Mesothelial cell of epicardium (in vitro differentiated cells): ENCODE data around the gene BEST4. TPM values are rescaled to one million over a fixed set of nuclear protein-coding genes. Genes with fewer than 3 reads are reported as not detected.
"Not testable (repeated sequence)": the region's sequence is repeated elsewhere in the genome, so short reads cannot be mapped to it uniquely, and the experiment has no call there.

Experiments
- DNase-seq, 2 experiments: peaks; one replicate each; pipeline ENCODE4 v3.0.0; 2021; ENCODE audit warnings: low spot score in 2 of 2; ENCODE audit not compliant: unreplicated experiment in 2 of 2
- H3K27ac Mint-ChIP-seq: 2 replicates; pipeline ENCODE4 v1.8.0; 2021; ENCODE audit warnings: mixed read lengths
- H3K27me3 Mint-ChIP-seq: 2 replicates; pipeline ENCODE4 v1.8.0; 2021; ENCODE audit warnings: low read depth, mixed read lengths
- H3K36me3 Mint-ChIP-seq: 2 replicates; pipeline ENCODE4 v1.8.0; 2021; ENCODE audit warnings: mixed read lengths
- H3K4me1 Mint-ChIP-seq: 2 replicates; pipeline ENCODE4 v1.8.0; 2021; ENCODE audit warnings: mixed read lengths
- H3K4me3 Mint-ChIP-seq: 2 replicates; pipeline ENCODE4 v1.8.0; 2021; ENCODE audit warnings: mild to moderate bottlenecking, moderate library complexity, mixed read lengths
- H3K9me3 Mint-ChIP-seq: 2 replicates; pipeline ENCODE4 v1.8.0; 2021; ENCODE audit warnings: mixed read lengths
- total RNA-seq: library from RNA; stranded (reverse); gene quantifications from 3 replicates; pipeline ENCODE4 v1.2.1, GENCODE V29; 2021
- TF ChIP-seq, protein P1 (sequence below): fragments of 200-600 bp; sonication (generic); IDR thresholded peaks from one replicate; pipeline ENCODE4 v1.5.0; 2021; ENCODE audit warnings: antibody characterized with exemption; ENCODE audit not compliant: unreplicated experiment

BEST4 gene
- total RNA-seq, 1 donor from 2014 or later = 1.4 TPM

DNA sequence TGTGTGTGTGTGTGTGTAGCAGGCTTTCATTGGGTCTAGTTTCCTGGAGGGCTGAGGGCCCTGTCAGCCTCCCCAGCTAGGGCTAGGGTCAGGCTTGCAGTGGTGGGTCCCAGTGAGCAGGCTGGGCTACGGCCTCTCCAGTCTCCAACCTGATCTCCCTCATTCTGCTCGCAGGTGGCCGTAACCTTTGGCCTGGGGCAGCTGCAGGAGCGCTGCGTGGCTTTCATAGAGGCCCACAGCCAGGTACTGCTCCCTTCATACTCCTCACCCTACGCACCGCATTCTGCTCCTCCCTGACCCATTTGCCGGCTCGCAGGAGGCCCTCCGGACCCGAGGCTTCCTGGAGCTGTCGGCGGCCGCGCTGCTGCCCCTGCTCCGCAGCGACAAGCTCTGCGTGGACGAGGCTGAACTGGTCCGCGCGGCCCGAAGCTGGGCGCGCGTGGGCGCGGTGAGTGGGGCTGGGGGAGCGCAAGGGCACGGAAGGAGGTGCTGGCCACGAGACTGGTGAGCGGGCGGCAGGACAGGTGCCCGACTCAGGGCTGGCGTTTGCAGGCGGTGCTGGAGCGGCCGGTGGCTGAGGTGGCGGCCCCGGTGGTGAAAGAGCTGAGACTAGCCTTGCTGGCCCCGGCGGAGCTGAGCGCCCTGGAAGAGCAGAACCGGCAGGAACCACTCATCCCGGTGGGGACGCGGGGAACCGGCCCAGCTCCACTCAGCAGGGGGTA lies 25.0 kb upstream of the BEST4 start:
- H3K9me3 Mint-ChIP-seq = peaks cover 5% of the 10 kb centered on the region
- no peak for DNase-seq
- no peak overlapping the region for H3K27ac Mint-ChIP-seq
- H3K36me3 Mint-ChIP-seq = peaks cover 15% of the 10 kb centered on the region
- TF ChIP-seq, protein P1, sequence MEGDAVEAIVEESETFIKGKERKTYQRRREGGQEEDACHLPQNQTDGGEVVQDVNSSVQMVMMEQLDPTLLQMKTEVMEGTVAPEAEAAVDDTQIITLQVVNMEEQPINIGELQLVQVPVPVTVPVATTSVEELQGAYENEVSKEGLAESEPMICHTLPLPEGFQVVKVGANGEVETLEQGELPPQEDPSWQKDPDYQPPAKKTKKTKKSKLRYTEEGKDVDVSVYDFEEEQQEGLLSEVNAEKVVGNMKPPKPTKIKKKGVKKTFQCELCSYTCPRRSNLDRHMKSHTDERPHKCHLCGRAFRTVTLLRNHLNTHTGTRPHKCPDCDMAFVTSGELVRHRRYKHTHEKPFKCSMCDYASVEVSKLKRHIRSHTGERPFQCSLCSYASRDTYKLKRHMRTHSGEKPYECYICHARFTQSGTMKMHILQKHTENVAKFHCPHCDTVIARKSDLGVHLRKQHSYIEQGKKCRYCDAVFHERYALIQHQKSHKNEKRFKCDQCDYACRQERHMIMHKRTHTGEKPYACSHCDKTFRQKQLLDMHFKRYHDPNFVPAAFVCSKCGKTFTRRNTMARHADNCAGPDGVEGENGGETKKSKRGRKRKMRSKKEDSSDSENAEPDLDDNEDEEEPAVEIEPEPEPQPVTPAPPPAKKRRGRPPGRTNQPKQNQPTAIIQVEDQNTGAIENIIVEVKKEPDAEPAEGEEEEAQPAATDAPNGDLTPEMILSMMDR = no peak
- peak overlapping the region; percentile 24 for H3K4me3 Mint-ChIP-seq
- peaks cover 44% of the 10 kb centered on the region for H3K4me1 Mint-ChIP-seq
- no peaks in the 10 kb centered on the region for H3K27me3 Mint-ChIP-seq

DNA sequence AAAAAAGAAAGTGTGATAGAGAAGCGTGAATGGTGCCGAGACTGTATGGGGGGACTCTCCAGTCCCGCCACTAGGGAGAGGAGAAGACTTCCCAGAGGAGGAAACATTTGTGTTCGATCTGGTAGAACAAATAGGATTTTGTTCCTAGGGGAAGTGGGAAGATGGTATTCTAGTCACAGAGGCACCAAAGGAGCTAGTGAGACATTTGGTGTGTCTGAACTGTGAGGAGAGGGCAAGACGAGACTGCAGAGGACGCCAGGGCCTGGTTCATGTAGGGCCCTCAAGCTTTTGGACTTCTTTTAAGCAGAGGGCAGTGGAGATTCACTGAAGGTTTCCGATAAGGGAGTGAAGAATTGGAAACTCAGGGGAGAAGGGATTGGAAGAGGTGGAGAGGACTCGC lies 23.3 kb upstream of the BEST4 start:
- Mint-ChIP-seq H3K27me3 (no peaks in the 10 kb centered on the region), H3K36me3 (peaks cover 15% of the 10 kb centered on the region), H3K9me3 (no peaks in the 10 kb centered on the region), H3K27ac (peak overlapping the region; percentile 71), H3K4me3 (no peak overlapping the region), H3K4me1 (peaks cover 52% of the 10 kb centered on the region)
- TF ChIP-seq, protein P1 = no peak
- DNase-seq = no peak

DNA sequence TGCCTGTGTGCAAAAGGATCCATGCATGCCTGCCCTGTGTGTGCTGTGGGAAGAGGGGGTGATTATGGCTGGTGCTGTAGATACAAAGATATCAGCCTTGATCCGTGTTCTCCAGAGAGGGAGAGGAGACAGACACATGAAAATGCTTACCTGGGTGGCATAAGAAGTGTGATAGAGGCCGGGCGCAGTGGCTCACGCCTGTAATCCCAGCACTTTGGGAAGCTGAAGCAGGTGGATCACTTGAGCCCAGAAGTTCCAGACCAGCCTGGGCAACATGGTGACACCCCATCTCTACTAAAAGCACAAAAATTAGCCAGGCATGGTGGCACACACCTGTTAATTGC lies 22.8 kb upstream of the BEST4 start:
- Mint-ChIP-seq H3K4me1 (peaks cover 52% of the 10 kb centered on the region), H3K27ac (peak overlapping the region; percentile 64), H3K36me3 (peaks cover 15% of the 10 kb centered on the region)
- not testable (repeated sequence) for H3K4me3 Mint-ChIP-seq, DNase-seq, H3K9me3 Mint-ChIP-seq, H3K27me3 Mint-ChIP-seq

DNA sequence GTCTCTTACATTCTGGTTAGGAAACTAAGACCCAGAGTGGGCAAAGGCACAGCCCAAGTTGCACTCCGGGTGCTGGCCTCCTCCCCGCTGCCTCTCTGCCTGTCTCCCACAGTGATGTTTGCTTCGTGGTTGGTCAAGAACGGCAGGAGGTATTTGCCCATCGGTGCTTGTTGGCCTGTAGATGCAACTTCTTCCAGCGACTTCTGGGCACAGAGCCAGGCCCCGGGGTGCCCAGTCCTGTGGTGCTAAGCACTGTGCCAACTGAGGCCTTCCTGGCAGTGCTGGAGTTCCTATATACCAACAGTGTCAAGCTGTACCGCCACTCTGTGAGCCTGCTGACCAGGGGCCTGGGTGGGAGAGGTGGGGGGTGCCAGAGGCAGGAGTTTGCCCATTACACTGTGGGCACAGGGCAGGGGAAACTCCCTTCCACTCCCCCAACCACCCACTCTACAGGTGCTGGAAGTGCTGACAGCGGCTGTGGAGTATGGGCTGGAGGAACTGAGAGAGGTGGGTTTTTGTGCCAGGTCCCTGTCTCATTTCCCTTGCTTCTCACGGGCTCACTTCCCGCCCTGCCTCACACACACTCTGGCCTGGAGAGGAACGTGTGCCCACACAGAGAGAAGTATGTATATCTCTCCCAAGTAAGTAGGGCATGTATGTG lies 22.3 kb upstream of the BEST4 start:
- Mint-ChIP-seq H3K4me1 (peaks cover 51% of the 10 kb centered on the region), H3K4me3 (no peak overlapping the region), H3K27me3 (no peaks in the 10 kb centered on the region), H3K36me3 (peaks cover 13% of the 10 kb centered on the region), H3K9me3 (no peaks in the 10 kb centered on the region), H3K27ac (peak overlapping the region; percentile 64)
- TF ChIP-seq, protein P1 = no peak
- no peak for DNase-seq

DNA sequence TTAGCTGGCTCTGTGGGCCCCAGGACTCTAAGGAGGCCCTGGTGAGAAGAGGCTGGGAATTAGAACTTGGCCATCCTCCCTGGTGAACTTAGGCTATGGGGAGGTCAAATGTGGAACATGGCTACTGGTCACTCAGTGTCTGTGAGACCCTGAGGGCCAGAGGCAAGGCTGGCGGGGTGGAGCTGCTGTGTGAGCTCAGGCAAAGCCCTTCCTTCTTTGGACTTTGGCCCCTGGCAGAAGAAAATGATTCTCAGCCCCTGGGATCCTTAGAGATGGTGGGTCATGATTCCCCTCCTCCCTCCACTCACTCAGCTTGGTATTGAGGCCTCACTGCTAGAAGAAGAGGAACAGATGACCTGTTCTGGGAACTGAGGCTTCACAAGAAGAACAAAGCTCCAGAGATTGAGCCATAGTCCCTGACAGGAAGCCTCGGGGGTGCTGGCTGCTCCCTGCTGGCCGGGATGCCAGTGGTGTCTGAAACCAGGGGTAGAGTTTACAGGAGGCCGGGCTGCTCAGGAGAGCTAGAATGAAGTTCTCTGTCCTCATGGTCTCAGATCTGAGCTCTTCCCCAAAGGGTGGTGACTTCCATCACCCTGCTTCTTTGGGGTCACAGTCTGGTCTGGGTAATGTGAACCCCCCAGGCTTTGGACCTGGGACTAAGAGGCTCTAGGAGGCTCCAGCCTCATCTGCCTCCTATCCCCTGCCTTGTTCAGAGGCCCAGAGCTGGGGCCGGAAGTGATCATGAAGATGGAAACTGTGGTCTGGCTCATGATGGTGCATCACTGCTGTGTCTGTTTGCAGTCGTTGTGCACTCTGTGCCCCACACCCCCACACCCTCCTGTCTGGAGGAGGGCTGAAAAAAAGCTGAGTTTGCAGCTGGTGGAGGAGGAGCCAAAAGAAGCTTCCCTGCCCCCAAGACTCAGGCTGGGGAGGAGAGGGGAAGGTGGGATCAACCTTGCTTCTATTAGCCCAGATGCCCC lies 21.3 kb upstream of the BEST4 start:
- Mint-ChIP-seq H3K27ac (peak overlapping the region; percentile 99), H3K4me1 (peaks cover 45% of the 10 kb centered on the region), H3K4me3 (peak overlapping the region; percentile 63), H3K9me3 (no peaks in the 10 kb centered on the region), H3K36me3 (peaks cover 10% of the 10 kb centered on the region), H3K27me3 (no peaks in the 10 kb centered on the region)
- TF ChIP-seq, protein P1 = no peak
- DNase-seq = no peak
